HG03558 (cell line): ENCODE measurements around the gene NIPSNAP3A.

ENCODE experiments used
- ATAC-seq: cut with Tn5 transposase; IDR thresholded peaks from one replicate; pipeline ENCODE4 v1.9.1; 2021; ENCODE audit warnings: moderate number of reproducible peaks; ENCODE audit not compliant: unreplicated experiment; ENCODE audit errors: extremely low read depth

The NIPSNAP3A gene

DNA sequence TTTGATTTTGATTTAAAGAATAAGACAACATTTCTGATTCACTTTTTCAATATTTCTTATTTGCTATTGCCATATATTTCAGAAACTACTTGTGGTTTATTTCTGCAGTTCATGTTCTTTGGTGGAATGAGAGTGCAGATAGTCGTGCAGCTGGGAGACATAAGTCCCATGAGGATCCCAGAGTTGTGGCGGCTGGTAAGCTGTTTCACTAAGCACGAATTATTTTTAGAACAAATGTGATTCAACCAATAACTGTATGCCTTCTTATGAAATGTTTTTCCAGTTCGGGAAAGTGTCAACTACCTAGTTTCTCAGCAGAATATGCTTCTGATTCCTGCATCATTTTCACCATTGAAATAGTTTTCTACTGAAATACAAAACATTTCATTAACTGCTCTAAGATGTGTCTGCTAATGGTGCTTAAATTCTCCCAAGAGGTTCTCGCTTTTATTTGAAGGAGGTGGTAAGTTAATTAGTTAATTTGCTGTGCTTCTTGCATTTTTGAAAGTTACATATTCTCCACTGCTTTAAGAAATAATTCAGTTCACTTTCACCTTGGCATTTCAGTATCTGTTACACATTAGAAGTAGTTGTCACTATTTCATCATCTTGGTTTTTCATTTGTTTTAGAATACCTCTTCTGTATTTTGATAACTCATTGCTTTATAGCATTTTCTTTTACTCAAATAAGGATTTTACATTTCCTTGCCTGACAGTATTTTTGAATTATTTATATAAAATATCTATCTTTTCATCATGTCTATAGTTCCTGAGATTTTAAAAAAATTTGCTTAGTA lies 25.4 kb downstream of the NIPSNAP3A start:
- peak; percentile 18 for ATAC-seq

- ATAC-seq = no peak
These were observed 26.6 kb downstream of the NIPSNAP3A start for GRCh38 chr9:104774132-104774531.

DNA sequence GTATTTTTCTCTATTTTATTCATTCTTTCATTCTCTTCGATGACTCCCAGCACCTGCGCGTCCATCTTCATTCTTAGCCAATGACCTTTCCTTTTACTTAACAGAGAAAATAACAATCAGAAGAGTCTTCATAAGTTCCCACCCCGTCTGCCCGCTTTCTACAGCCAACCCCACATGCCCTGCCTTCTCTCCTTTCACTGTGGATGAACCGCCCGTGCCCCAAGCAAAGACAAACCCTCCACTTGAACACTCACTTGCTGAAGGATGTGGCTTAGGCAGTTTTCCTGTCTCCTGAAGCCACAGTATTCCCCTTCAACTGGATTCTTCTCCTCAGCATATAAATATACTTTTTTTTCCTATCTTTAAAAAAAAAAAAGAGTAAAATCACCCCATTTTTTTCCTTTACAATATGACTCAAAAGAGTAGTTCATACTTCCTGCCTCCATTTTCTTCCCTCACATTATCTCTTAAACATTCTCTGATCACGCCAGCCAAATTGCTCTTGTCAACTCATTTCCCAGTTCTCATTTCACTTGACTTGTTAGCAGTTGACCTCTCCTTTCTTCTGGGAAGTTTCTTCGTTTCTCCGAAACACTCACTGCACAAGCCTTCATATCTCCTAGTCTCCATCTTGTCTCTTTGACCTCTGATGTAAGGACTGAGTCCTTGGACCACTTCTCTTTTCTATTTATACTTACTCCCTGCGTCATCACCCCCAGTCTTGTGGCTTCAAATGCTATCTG lies 27.5 kb downstream of the NIPSNAP3A start:
- peak; percentile 72 for ATAC-seq

DNA sequence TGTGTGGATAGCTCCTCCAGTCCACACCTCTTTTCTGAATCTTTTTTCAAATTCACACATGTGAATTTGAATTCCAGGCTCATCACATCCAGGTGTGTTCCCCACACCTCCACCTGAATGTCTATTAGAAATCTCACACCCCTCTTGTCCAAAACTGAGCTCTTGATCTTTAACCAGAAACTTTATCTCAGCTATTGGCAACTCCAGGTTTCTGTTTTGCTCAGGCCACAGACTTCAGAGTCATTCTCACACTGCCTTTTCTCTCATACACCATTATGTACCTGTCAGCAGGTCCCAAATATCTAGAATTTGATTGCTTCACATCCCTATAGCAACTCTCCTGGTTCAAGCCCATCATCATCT lies 28.1 kb downstream of the NIPSNAP3A start:
- ATAC-seq = peak; percentile 52

DNA sequence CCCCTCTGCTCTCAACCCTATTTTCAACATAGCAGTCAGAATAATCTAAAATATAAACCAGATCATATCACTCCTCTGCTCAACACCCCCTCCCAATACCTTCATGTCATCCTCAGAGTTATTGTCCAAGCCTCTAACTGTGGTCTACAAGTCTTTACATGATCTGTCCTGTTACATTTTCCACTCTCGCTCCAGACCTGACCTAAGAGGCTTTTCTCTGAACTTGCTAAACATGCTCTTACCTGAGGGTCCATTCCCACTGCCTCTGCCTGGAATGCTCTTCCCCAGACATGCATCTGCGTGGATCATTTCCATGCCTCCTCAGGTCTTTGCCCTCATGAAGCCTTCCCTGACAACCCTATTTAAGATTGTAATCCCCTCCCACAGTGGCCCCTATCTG lies 28.5 kb downstream of the NIPSNAP3A start:
- no peak for ATAC-seq

DNA sequence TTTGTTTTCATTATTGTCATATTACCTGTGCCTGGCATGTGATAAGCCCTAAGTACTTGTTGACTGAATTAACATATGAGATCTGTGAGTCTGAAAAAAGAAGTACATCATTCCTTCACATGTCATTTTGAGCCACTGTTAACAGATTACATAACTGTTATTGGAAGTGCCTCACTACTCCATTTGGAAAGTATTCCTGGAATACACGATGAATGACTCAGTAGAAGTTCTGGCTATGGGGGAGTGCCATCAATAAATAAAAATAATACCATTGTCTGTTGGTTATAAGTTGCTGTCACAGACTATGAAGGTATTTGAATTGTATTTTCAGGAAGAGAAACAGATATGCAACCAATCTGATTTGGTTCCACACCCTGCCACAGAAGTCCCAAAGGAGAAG lies 29.3 kb downstream of the NIPSNAP3A start:
- ATAC-seq = no peak

GRCh38 chr9:104778802-104779201 lies 31.3 kb downstream of the NIPSNAP3A start:
- ATAC-seq = no peak

DNA sequence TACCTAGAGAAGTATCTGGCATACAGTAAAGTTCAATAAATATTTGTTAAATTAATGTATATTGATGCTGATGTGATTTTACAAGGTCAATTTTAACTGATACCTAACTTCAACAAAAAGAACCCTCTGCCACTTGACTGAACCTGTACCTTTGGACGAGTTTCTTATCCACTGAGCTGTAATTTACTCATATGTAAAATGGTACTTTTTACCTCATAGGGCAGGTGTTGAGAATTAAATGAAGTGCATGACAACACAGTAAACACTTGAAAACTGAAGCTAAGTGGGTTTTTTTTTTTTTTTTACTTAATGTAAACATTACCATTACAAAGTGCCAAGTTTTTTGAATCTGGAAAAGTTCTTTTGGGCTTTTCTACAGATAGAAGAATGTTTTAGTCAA lies 31.9 kb downstream of the NIPSNAP3A start:
- ATAC-seq = no peak

GRCh38 chr9:104779946-104780535 lies 32.6 kb downstream of the NIPSNAP3A start:
- no peak for ATAC-seq

GRCh38 chr9:104780796-104781395 lies 33.4 kb downstream of the NIPSNAP3A start:
- no peak for ATAC-seq

DNA sequence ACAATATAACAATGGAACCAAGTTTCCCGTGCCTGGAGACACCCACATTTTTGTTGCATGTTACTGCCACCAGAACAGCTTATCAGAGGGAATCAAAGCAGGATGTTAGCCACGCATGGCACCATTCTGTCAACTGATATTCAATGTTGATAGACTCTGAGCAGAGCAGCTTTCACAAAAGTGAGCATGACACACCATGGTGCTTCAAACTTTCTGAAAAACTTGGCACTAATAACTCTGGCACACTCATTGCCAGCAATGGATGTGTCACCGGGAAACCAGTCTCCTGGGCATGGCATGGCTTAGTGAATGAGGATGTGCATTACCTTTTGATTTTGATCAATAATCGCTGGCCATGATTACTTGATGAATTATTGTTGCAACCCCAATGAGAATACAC lies 36.1 kb downstream of the NIPSNAP3A start:
- ATAC-seq = no peak

- peak; percentile 73 for ATAC-seq
These were observed 36.6 kb downstream of the NIPSNAP3A start for GRCh38 chr9:104784098-104784497.

GRCh38 chr9:104786293-104786692 lies 38.8 kb downstream of the NIPSNAP3A start:
- no peak for ATAC-seq

- no peak for ATAC-seq
These were observed 40.0 kb downstream of the NIPSNAP3A start for GRCh38 chr9:104787306-104788015.

- ATAC-seq = no peak
These were observed 40.8 kb downstream of the NIPSNAP3A start for GRCh38 chr9:104788251-104788650.

DNA sequence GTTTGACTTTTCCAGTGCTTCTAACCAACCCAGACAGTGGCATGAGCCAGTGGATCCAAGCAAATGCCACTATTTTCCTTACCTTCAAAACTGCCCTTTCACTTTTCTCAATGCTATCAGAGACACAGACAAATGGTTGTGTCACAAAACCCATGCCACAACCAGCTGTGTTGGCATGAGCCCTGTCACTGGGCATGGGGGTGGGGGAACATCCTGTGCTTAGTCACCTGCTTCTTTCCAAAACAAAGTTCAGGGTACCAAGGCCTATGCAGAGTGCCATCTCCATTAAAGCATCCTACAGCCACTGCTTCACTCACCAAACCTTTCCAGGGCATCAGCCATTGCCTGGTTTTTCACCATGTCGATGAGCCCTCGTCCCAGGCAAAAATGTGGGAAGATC lies 46.6 kb downstream of the NIPSNAP3A start:
- no peak for ATAC-seq

DNA sequence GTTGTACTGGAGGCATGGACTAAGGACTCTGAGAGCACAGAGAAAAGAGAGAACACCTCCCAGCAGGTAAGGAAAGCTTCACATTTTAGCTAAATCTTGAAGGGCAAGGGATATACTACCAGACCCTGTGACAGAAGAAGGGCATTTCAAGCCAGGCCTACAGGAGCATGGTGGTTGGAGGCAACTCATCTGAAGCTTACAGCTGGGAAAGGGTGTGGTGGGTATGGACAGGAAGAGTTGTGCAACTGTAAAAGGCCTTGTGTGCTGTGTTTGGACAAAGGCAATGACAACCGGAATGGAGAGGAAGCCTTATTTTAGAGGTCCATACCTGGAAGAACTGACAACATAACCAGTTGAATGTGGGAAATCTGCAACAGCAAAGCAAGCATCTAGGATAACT lies 47.6 kb downstream of the NIPSNAP3A start:
- no peak for ATAC-seq

- ATAC-seq = no peak
These were observed 48.4 kb downstream of the NIPSNAP3A start for GRCh38 chr9:104795857-104796256.

GRCh38 chr9:104798209-104798995 lies 50.9 kb downstream of the NIPSNAP3A start:
- no peak for ATAC-seq
